Left lobe of liver (tissue), 2 donors: Measurements from ENCODE around the gene ADGRG1. TPM values are rescaled to one million over a fixed set of nuclear protein-coding genes. Genes with fewer than 3 reads are reported as not detected.

Experiments used
- ATAC-seq: fragments of 200-7000 bp; cut with Tn5 transposase; one replicate; pipeline ENCODE4 v1.9.1; 2020; ENCODE audit warnings: mild to moderate bottlenecking, moderate library complexity
- DNase-seq: peaks from one replicate; pipeline ENCODE4 v3.0.0-alpha.2; 2020; ENCODE audit warnings: low spot score
- total RNA-seq: library from RNA; stranded (reverse); gene quantifications from one replicate; pipeline ENCODE4 v1.2.1, GENCODE V29; 2021
- donor health status: DM: no; HTN: no; CAD: no; lungs with moderate emphysema.
- donor health status: DM: no; HTN: yes; CAD: no.

ADGRG1 gene
- total RNA-seq, 1 donor from 2014 or later = 5.1 TPM

- DNase-seq (no peak), ATAC-seq (no peak)
Measured at GRCh38 chr16:57680842-57681375, 52.5 kb downstream of the ADGRG1 start.

- ATAC-seq (no peak), DNase-seq (no peak)
Measured at GRCh38 chr16:57681950-57682728, 53.7 kb downstream of the ADGRG1 start.

GRCh38 chr16:57682809-57683635 is 54.6 kb downstream of the ADGRG1 start:
- DNase-seq (no peak), ATAC-seq (no peak)

DNA sequence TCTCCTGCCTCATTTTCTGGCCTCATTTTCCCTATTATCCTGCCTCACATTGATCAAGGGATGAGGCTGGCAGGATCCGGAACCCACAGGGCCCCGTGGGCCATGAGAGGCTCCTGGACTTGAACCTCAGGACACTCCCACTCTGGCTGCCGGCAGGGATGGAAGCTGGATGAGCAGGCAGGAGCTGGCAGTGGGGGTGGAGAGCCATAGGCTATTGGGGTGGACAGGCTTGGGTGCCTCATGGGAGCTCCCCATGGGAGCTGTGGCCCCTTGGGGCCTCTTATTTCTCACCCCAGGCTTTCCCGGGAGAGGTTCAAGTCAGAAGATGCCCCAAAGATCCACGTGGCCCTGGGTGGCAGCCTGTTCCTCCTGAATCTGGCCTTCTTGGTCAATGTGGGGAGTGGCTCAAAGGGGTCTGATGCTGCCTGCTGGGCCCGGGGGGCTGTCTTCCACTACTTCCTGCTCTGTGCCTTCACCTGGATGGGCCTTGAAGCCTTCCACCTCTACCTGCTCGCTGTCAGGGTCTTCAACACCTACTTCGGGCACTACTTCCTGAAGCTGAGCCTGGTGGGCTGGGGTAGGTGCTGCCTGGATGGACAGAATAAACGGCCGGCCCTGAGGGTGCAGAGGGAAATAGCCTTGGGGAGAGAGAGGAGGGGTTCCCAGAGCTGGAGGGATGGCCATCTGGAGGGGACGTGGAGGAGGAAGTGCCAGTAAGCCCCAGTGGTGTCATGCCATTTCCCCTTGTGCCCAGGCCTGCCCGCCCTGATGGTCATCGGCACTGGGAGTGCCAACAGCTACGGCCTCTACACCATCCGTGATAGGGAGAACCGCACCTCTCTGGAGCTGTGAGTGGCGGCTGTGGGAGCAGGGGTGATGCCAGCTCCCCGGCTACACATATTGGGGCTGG is 55.5 kb downstream of the ADGRG1 start:
- ATAC-seq (no peak), DNase-seq (no peak)

DNA sequence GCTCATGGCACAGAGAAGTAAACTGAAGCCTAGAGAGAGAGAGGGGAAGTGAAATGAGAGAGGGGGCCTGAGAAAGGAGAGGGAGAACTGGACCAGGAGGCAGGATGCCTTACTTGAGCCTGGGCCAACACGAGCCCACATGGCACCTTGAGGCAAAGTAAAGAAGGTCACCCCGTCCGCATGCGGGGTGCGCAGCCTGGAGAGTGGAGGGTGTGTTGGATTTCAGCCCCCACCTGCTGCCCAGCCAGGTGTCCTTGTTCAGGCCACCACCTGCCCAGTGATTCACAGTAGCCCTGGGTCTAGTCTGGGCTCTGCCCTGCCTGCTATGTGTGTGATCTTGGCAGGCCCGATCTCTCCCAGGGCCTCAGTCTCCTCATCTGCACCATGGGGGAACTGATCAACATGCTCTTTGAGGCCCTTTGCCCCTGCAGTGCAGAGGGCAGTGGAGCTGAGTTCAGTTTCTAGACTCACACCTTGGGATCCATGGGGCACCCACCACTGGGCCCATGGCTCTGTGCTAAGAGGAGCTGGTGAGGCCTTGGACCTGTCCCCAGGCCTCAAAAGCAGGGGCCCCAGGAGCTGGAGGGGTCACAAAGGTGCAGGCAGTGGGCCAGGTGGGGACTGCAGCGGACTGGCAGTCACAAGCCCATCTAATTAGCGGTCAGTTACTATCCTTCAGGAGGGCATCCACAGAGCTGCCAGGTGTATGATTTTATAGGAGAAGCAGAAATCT is 56.4 kb downstream of the ADGRG1 start:
- no peak for DNase-seq
- ATAC-seq = no peak

GRCh38 chr16:57685633-57686032 is 57.2 kb downstream of the ADGRG1 start:
- no peak for DNase-seq
- ATAC-seq = no peak

GRCh38 chr16:57686577-57686976 is 58.1 kb downstream of the ADGRG1 start:
- no peak for DNase-seq
- ATAC-seq = no peak

DNA sequence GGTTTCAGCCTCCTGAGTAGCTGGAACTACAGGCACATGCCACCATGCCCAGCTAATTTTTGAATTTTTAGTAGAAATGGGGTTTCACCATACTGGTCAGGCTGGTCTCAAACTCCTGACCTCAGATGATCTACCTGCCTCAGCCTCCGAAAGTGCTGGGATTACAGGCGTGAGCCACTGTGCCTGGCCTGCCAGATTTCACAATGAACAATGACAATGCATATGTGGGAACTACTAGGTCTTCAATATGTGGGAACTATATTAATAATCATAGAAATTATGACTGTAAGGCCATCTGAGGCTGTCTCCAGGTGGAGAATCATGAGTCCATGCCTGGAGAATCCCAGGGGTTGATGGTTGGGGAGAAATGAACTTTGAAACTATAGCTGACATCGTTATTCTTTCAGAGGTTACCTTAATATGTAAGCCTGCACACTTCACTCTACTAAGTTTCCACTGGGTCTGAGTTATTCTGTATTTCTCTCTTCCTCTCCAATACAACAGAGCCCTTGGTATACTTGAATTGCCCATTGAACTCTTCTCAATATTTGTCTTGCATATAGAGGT is 59.0 kb downstream of the ADGRG1 start:
- no peak for DNase-seq

DNA sequence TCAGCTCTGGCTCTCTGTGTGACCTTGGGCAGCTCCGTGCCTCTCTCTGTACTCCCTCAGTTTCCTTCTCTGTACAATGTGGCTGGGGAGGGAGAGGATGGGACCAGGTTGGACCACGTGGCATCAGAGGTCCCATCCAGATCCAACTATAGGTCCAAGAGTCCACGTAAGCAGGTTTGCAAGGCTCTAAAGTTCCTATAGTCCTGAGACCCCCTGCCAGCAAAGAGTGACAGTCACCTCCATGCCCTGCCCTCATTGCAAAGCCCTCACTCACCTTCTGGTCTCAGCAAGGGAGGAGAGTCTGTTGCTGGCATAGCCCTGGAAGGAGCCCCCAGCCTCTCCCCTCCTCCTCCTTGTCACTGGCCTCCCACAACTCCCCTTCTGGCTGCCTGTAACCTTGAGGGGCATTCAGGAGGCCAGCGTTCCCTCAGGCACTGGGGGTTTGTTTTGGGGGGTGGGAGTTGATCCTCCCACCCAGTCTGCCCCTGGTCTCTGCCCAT is 60.1 kb downstream of the ADGRG1 start:
- ATAC-seq (no peak), DNase-seq (no peak)

More for the DNA sequence above, 59.0 kb downstream of the ADGRG1 start:
- peak; percentile 24 for ATAC-seq

- ATAC-seq (peak; percentile 90), DNase-seq (peak; percentile 81)
Measured at GRCh38 chr16:57688987-57689761, 60.7 kb downstream of the ADGRG1 start.

DNA sequence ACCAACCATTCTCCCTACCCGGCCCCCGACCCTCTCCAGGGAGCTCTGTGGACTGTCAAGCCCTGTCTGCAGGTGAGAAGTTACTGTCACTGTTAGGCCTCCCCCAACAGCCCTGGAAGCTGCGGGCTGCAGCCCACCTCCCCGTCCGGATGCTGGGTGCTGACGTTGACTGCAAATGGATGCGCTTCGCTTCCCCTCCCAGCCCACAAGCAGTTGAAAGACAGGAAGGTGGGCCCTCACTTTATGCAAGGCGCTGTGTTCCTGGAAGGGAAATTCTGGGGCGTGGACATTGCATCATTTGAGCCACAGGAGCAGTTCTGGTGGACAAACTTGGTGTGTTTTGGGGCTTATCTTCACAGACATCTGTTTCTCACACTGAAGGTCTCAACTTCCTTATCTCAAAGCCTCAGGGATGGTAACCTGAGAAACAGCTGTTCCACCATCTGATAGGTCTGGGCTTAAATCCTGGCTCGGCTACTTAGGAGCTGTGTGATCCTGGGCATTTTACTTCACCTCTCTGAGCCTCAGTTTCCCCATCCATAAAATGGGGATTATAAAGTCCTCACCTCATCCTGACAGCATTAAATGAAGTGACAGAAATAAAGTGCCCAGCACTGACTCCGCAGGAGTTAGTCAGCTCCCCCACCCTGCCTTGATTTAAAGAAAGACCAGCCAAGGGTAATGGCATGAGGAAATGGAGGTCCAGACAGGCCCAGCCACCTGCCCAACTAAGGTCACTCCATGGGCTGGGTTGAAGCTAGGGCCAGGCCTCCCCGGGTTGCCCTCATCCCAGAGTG is 61.5 kb downstream of the ADGRG1 start:
- ATAC-seq = no peak

DNA sequence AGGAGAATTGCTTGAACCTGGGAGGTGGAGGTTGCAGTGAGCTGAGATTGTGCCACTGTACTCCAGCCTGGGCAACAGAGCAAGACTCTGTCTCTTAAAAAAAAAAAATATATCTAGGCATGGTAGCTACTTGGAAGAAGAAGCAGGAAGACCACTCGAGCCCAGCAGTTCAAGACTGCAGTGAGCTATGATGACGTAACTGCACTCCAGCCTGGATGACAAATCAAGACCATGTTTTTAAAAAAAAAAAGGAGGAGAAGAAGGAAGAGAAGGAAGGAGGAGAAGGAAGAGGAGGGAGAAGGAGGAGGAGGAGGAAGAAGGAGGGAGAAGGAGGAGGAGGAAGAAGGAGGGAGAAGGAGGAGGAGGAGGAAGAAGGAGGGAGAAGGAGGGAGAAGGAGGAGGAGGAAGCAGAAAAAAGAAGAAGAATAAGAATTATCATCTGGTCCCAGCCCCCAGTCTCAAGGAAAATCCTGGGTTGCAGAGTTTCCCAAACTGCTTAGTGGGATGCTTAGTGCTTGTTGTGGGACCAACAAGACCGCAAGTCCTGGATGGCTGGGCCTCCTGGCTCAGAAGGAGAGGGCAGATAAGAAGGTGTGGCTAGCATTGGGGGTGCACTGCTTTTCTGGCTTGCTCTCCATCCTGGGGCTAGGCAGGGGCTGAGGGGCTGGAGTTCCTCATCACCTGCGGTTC is 62.5 kb downstream of the ADGRG1 start:
- no peak for ATAC-seq
- no peak for DNase-seq

More for the DNA sequence above, 61.5 kb downstream of the ADGRG1 start:
- DNase-seq = no peak

DNA sequence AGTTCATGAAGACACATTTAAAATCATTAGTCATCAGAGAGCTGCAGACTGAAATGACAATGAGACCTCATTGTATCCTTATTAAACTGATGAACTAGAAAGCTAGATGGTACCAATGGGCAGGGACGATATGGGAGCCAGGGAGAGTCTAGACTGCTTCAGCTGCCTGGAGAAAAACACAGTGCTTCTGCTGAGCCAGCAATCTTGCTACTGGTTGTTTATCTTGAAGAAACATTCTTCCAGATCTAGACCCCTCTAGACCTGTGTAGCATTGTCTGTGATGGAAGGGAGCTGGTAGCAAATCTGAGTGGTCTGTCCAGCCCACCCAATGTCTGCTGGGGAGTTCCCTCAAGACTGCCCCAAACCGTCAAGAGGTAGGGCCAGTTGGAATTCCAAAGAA is 64.2 kb downstream of the ADGRG1 start:
- ATAC-seq = no peak
- DNase-seq = no peak

DNA sequence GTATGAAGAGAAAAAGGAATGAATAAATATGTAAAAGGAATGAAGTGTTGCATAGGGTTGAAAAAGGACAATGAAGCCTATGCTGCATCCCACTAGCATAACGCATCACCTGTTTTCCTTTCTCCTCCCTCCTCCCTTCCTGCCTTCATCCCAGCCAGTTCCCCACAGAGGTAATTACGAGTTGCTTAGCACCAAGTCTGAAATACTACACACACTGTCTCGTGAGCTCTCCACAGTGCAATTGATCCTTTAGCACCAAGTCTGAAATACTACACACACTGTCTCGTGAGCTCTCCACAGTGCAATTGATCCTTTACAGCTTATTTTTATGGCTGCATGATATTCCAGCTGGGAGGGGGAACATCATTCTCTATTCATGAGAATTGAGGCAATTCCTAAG is 65.1 kb downstream of the ADGRG1 start:
- DNase-seq = no peak
- no peak for ATAC-seq

DNA sequence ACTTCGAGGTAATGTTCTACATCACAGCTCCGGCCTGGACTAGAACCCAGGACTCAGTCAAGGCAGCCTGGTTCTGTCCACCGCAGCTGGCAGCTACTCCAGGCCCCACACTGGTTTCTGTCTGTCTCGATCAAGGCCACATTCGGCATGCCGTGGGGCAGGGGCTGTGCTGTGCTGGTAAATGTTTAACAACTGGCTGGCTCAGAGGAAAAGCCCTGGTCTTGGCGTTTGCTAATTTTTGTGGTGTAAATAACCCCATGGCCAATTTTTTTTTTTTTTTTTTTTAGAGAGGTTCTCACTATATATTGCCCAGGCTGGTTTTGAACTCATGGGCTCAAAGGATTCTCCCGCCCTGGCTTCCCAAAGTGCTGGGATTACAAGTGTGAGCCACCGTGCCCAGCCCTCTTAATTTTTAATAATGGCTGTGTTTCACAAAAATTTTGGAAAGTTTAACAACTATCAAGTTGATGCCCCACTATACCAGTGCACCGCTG is 65.8 kb downstream of the ADGRG1 start:
- DNase-seq = peak; percentile 93
- peak; percentile 88 for ATAC-seq

GRCh38 chr16:57694725-57695679 is 66.6 kb downstream of the ADGRG1 start, which contains the start of gene DRC7:
DRC7 (plus strand) TSS chr16:57694806; CDS start chr16:57697950, 3,144 bp downstream.
- DNase-seq = peak; percentile 82
- peak; percentile 93 for ATAC-seq
